Stimulated activated CD8-positive, alpha-beta memory T cell treated with anti-CD3 and anti-CD28 coated beads, Interleukin-4, amount 100 ng/mL, for 4 hours (primary cell): ENCODE measurements around the gene ZMIZ1.

ENCODE experiments used
- DNase-seq, 2 donors: peaks; one replicate each; pipeline ENCODE4 v3.0.0-alpha.2; 2020; ENCODE audit warnings: low read depth in 2 of 2, low spot score in 1 of 2

Gene ZMIZ1

GRCh38 chr10:79242620-79243152 is 173.9 kb downstream of the ZMIZ1 start:
- no peak for DNase-seq

GRCh38 chr10:79243181-79244067 is 174.7 kb downstream of the ZMIZ1 start:
- peak in 1 of 2 donors; percentile 11 for DNase-seq

- DNase-seq: no peak
Observed at GRCh38 chr10:79244068-79244442, 175.3 kb downstream of the ZMIZ1 start.

- DNase-seq: no peak
Observed at GRCh38 chr10:79244841-79245504, 176.2 kb downstream of the ZMIZ1 start.

- no peak for DNase-seq
Observed at GRCh38 chr10:79245539-79246208, 176.9 kb downstream of the ZMIZ1 start.

GRCh38 chr10:79246209-79246581 is 177.4 kb downstream of the ZMIZ1 start:
- no peak for DNase-seq

- no peak for DNase-seq
Observed at GRCh38 chr10:79246606-79247275, 178.0 kb downstream of the ZMIZ1 start.

- DNase-seq: no peak
Observed at GRCh38 chr10:79247373-79248137, 178.8 kb downstream of the ZMIZ1 start.

GRCh38 chr10:79248341-79249185 is 179.8 kb downstream of the ZMIZ1 start:
- DNase-seq: no peak

GRCh38 chr10:79249186-79250121 is 180.7 kb downstream of the ZMIZ1 start:
- no peak for DNase-seq

- no peak for DNase-seq
Observed at GRCh38 chr10:79250259-79250658, 181.5 kb downstream of the ZMIZ1 start.

GRCh38 chr10:79252450-79252849 is 183.7 kb downstream of the ZMIZ1 start:
- DNase-seq: no peak

GRCh38 chr10:79252971-79253370 is 184.2 kb downstream of the ZMIZ1 start:
- no peak for DNase-seq

- no peak for DNase-seq
Observed at GRCh38 chr10:79253704-79254103, 184.9 kb downstream of the ZMIZ1 start.

- DNase-seq: no peak
Observed at GRCh38 chr10:79254333-79255006, 185.7 kb downstream of the ZMIZ1 start.

- no peak for DNase-seq
Observed at GRCh38 chr10:79255007-79255507, 186.3 kb downstream of the ZMIZ1 start.

- no peak for DNase-seq
Observed at GRCh38 chr10:79256264-79256806, 187.6 kb downstream of the ZMIZ1 start.
